Measurements from ENCODE around the gene IHH. TPM values are rescaled to one million over a fixed set of nuclear protein-coding genes. Genes with fewer than 3 reads are reported as not detected.

Gene IHH
- total RNA-seq, 2 experiments from 2014 or later, result not detected

- intact Hi-C loops (cut with DNase I, micrococcal nuclease), result loop anchor here in 1 of 2 experiments (2.0 kb wide), 1 partner anchor 35 kb away; no protein-coding TSS in a partner anchor
These were observed 28.6 kb upstream of the IHH start for GRCh38 chr2:219089330-219089729.

GRCh38 chr2:219087848-219088247 lies 27.1 kb upstream of the IHH start:
- TF ChIP-seq CTCF (IDR thresholded peaks at IDR 0.05), result no peak
- Mint-ChIP-seq H3K27me3 (no peaks in the 10 kb centered on the region), H3K4me3 (no peak overlapping the region), H3K36me3 (ENCODE audit: low read depth) (peaks cover 40% of the 10 kb centered on the region), H3K4me1 (ENCODE audit: low read depth) (no peaks in the 10 kb centered on the region), H3K27ac (no peak overlapping the region), H3K9me3 (no peaks in the 10 kb centered on the region)
- CTCF ChIA-PET, result no interaction called here
- DNase-seq, result no peak
- intact Hi-C loops (cut with DNase I, micrococcal nuclease), result loop anchor here in 1 of 2 experiments (2.0 kb wide), 1 partner anchor 37 kb away; no protein-coding TSS in a partner anchor
- Histone ChIP-seq H3K9me3 (ENCODE audit: control insufficient read depth in 1 of 2, insufficient read depth in 1 of 2, low read length in 2 of 2) (peaks cover 0 to 3% of the 10 kb centered on the region in 2 experiments), H3K27me3 (ENCODE audit: control insufficient read depth in 1 of 2, insufficient read depth in 2 of 2, low read length in 2 of 2) (no peaks in the 10 kb centered on the region), H3K4me1 (ENCODE audit: insufficient read depth, low read length) (no peaks in the 10 kb centered on the region), H3K36me3 (ENCODE audit: insufficient read depth, low read length) (peaks cover 2% of the 10 kb centered on the region), H3K4me3 (ENCODE audit: low read length) (no peak overlapping the region), H3K27ac (ENCODE audit: low read depth in 1 of 2, low read length in 2 of 2) (no peak overlapping the region)
- ATAC-seq (ENCODE audit: poor library complexity), result no peak
- POLR2A ChIA-PET, result no interaction called here

More at GRCh38 chr2:219089330-219089729, 28.6 kb upstream of the IHH start:
- POLR2A ChIA-PET, result no interaction called here
- no peak overlapping the region for H3K4me3 Mint-ChIP-seq
- peaks cover 50% of the 10 kb centered on the region for H3K36me3 Mint-ChIP-seq (ENCODE audit: low read depth)
- Histone ChIP-seq H3K4me3 (ENCODE audit: low read length) (no peak overlapping the region), H3K27me3 (ENCODE audit: control insufficient read depth in 1 of 2, insufficient read depth in 2 of 2, low read length in 2 of 2) (no peaks in the 10 kb centered on the region), H3K4me1 (ENCODE audit: insufficient read depth, low read length) (no peaks in the 10 kb centered on the region), H3K27ac (ENCODE audit: low read depth in 1 of 2, low read length in 2 of 2) (no peak overlapping the region), H3K36me3 (ENCODE audit: insufficient read depth, low read length) (peaks cover 11% of the 10 kb centered on the region), H3K9me3 (ENCODE audit: control insufficient read depth in 1 of 2, insufficient read depth in 1 of 2, low read length in 2 of 2) (peaks cover 0 to 3% of the 10 kb centered on the region in 2 experiments)
- no peak for ATAC-seq (ENCODE audit: poor library complexity)
- no peaks in the 10 kb centered on the region for H3K4me1 Mint-ChIP-seq (ENCODE audit: low read depth)
- no peaks in the 10 kb centered on the region for H3K9me3 Mint-ChIP-seq
- DNase-seq, result no peak
- CTCF ChIA-PET, result no interaction called here
- no peak overlapping the region for H3K27ac Mint-ChIP-seq
- H3K27me3 Mint-ChIP-seq, result no peaks in the 10 kb centered on the region
- TF ChIP-seq CTCF (IDR thresholded peaks at IDR 0.05), result no peak

GRCh38 chr2:219087361-219087760 lies 26.6 kb upstream of the IHH start:
- H3K36me3 ChIP-seq (ENCODE audit: insufficient read depth, low read length), result peaks cover 2% of the 10 kb centered on the region
- Mint-ChIP-seq H3K9me3 (no peaks in the 10 kb centered on the region), H3K27me3 (no peaks in the 10 kb centered on the region), H3K4me3 (no peak overlapping the region), H3K36me3 (ENCODE audit: low read depth) (peaks cover 36% of the 10 kb centered on the region), H3K4me1 (ENCODE audit: low read depth) (no peaks in the 10 kb centered on the region), H3K27ac (no peak overlapping the region)
- no peak for TF ChIP-seq CTCF (IDR thresholded peaks at IDR 0.05)
- H3K9me3 ChIP-seq (ENCODE audit: control insufficient read depth in 1 of 2, insufficient read depth in 1 of 2, low read length in 2 of 2), result peaks cover 0 to 3% of the 10 kb centered on the region in 2 experiments
- ATAC-seq (ENCODE audit: poor library complexity) (no peak), DNase-seq (no peak)
- no peak overlapping the region for H3K27ac ChIP-seq (ENCODE audit: low read depth in 1 of 2, low read length in 2 of 2)
- POLR2A ChIA-PET, result no interaction called here
- no peaks in the 10 kb centered on the region for H3K4me1 ChIP-seq (ENCODE audit: insufficient read depth, low read length)
- CTCF ChIA-PET, result no interaction called here
- intact Hi-C loops (cut with DNase I, micrococcal nuclease), result no loop called here
- H3K27me3 ChIP-seq (ENCODE audit: control insufficient read depth in 1 of 2, insufficient read depth in 2 of 2, low read length in 2 of 2), result no peaks in the 10 kb centered on the region
- H3K4me3 ChIP-seq (ENCODE audit: low read length), result no peak overlapping the region
